NCI-H748 treated with DMSO at 0.1 percent for 48 hours (cell line): Measurements from ENCODE around the gene HOXA13.

ENCODE experiments used
- DNase-seq: peaks from one replicate; lab custom pipeline; 2025; lab: John Stamatoyannopoulos, UW

The HOXA13 gene

DNA sequence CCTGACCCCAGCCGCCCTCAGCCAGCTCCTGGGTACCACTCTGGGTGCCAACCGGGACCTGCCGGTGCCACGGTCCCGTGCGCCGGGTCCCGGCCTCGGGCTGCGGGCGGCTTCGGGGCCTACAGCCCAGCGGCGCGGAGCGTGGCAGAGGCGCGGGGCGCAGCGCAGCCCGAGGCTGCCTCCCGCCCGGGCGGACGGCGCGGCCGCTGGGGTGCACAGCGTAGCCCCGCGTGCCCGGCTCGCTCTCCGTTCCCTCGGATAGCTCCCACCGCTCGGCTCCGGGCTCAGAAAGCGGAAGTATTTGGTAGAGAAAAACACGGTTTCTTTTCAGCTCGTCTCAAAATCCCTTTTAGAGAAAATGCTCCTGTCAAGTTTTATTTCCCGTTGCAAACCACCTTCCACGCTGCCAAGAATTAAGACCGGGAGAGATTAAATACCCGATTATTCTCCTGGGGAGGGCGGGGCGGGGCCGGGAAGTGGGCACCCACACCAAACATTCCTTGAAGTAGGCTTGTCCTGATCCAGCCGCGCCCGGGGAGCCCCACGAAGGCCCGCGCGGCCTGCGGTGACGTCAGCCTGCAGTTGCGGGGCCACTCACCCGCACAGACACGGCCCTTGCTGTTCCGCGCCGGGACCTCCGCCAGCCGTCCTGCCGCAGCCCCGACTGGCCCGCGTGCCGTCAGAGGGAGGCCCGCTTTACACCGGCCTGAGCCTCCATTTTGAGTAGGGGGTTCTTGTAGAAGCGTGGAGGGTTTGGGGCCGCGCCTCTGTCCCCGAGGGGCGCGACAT is 7.2 kb downstream of the HOXA13 start:
- no peak for DNase-seq

DNA sequence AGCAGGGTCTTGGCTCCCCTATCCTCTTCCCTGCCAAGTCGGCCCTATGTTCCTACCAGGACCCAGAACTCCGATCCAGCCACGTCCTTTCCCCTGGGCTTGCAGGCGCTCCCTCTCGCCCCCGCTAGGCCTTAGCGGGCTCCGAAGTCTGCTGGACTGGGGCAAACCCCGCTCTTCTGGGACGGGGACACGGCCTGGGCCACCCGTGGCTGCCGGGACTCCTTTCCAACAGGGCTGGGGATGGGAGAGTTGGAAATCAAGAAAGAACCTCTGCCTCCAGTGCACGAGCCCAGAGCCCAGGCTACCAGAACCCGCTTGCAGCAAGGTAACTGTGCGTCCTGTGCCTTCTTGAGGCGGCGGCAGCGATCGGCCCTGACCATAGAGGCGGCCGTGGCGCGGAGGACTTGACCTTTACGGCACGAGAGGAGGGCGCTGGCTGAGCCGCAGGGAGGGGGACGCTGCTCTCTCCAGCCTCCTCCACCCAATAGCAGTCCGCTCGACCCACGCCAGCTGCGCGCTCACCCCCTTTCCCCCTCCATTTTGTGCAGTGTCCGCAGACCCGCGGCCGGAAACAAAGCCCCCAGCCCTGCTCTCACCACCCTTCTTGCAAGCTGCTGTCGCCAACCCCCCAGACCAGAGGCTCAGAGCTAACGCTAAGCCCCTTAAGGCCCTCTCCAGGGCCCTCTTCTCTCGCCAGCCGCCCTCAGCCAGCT is 7.9 kb downstream of the HOXA13 start:
- no peak for DNase-seq

DNA sequence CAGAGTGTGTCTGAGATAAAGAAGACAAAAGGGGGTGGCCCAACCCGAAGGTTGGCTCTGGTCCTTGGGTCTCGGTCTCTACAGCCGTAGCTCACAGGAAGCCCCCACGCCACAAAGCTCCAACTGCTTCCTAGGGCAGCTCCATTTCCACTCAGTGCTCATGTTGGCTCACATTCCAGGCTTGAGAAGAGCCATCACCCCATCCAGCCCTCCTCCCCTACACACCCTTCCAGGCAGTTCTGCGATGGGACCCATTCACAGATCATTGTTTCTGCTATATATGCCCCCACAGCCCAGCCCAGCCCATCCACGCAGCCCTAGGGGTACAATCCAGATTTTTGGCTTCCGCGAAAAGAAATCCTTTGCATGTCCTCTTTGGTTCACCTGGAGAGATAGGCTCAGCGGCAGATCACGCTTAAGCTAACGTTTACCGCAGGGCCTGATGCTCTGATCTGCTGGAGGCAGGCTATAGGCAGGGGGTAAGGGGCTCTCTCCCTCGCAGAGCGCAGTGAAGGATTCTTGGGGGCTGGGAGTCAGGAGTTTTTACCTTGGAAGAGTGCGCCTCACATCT is 8.6 kb downstream of the HOXA13 start:
- DNase-seq = no peak

DNA sequence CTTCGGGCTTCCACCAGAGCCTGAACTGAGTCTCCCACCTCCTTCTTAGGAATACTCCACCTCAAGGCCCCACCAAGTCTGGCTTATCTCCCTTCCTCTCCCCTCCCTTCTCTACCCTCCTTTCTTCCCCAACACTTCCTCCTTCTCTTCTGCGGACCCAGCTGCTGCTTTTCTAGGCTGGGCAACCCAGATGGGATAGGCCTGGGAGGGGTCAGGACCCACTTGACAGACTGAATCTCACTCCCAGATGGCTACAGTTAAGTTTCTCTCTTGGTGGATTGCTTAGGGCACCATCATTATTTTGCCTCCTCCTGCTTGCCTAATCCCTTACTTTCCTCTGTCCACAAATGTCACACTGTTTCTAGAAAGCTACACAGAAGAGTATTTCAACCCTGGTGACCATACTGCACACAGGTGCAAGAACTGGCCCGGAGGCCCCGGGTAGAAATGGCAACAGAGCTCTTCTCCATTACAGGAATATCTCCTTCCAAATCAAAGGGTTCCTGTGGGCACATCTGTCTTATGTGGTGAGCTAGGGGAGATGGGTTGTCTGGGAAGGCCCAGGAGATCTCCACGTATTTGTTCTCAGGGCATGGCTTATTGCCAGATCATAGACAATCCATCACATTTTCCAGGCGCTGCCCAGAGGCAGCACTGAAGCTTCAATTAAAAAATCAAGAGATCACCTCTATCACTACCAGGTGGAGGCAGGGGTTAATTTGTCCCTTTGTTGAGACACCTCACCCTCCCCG is 9.7 kb downstream of the HOXA13 start:
- DNase-seq = no peak

DNA sequence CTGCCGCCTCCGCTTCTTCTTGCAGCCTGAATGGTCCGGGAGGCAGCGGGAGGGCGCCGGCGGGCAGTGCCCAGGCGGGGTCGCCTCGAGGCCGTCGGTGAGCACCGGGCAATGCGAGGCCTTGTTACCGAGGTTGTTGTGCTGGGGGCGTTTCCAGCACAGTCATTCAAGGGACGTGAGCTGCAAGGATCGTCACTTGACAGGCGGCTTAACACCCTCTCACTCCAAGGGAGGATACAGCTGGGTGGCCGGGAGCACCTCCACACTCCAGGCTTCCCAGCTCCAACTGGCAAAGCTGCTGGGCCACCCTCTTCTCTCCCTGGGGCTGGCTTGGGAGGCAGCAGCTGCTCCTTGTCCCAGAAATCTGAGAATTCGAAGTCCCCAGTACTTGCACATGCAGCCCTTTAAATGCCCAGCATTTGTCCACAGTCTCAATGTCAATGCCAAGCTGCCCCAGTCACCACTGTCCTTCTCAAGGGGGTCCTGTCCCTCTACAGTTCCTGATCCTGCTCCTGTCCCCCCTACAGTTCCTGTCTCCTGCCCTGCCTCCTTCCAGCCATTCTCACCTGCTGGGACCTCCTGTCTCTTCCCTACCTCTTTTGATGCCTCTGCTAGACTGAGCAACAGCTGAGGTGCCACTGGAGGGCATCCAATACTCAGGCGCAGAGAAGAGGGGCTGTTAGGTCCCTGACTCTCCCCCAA is 10.4 kb downstream of the HOXA13 start:
- no peak for DNase-seq

DNA sequence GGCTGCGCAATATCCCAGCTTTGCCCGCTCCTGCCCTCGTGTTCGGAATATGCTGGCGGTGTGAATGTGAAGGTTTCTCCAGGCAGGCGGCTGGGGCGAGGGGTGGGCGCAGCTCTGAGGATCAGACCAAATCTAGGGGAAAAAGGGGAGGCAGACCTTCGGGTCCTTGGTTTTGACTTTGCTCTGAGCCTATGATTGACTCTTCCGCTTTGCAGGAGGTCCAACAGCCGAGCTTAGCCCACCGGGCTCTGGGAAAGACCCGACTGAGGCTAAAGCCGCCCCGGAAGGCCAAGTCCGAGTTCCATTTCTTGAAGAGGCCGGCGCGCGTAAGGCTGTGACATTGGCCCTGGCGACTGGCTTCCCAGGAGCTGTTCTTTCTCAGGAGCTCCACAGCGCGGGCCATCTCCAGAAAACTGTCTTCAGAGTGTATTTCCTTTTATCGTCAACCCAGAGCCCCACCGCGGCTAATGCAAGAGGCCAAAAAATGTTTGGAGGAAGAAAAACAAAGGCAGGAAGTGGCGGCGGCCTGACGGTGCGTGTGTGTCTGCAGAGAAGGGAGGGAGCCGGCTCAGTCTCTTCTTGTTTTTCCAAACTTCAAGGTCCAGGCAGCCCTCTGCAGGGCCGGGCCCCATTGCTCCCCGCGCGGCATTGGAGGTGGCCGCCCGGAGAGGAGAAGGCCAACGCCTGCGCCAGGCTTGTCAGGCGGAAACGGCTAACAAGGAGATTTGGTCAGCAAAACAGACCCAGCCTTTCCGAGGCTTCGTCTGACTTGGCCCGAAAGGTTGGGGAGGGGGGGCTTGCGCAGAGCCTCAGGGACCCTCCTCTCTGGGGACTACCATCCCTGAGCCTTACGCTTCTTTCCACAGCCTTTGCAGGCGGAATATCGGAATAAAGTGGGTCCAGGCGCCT is 11.3 kb downstream of the HOXA13 start:
- no peak for DNase-seq

DNA sequence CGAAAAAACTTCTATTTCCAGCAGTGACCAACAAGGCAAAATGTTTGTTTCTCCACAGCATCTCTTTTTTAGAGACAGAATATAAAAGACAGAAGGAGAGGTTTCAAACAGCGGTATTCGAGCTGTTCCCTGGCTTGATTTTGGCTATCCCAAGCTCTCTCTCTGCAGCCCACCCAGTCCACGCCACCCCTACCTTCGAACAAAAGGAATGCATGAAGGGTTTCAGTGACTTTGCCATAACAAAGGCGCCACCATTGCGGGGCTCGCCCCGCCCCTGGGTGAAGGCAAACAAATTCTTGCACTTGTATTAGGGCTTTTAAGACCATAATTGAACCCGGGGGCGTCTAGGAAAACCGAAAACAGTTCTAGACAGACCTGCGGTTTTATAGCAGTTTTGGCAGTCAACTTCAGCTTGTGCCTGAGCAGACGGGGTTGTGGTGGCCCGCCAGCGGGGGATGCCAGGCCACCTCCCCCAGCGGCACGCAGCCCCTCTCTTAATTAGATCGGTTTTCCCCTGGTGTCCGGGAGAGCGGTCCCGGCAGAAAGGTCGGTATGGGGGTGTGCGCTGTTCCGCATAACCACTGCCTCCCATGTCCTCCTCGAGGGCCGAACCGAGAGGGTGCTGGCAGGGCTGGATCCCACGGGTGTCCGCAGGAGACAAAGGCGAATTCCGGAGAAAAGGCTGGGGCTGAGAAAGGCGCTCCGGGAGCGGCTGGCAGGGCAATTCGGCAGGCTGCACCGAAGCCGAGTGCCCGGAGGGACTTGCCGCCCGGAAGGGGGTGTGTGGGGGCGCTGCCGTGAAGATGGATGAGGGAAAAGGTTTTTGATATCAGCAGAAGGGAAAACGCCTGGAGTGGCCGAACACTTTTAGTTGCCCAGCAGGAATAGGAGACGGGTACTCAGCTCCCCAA is 12.2 kb downstream of the HOXA13 start:
- no peak for DNase-seq

DNA sequence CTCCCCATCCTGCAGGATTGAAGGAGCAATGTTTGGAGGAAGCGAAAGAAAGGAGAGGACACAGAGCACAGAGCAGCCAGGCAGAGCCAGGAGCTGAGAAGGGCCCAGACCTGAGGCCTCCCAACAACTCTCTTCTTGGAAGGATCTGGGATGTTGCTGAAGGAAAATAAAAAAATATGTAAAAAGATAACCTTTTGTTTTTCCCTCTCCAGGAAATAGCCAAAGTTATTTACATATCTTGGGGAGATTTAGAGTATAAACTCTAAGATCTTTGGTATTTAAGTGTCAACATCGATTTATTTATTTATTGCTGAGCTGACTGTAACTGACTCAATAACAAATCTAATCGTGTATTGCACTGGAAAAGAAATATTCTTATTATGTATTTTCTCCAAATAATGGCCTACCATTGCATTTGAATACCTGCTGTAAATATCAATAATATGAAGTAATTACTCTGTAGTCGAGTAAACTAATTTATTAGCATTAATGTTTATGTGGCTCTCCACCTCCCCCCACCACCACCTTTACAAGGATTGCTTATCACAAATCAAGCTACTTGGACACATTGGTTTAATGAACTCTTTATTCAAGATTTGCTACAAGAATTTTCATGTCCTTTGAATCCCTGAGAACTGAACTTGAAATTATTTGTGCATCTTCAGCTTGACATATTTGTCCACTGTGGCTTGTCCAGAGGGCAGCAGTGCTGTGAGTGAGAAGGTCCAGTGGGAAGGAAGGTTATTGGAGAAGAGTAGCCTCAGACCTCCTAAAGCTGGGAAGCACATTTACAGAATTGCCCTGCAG is 13.0 kb downstream of the HOXA13 start:
- no peak for DNase-seq

DNA sequence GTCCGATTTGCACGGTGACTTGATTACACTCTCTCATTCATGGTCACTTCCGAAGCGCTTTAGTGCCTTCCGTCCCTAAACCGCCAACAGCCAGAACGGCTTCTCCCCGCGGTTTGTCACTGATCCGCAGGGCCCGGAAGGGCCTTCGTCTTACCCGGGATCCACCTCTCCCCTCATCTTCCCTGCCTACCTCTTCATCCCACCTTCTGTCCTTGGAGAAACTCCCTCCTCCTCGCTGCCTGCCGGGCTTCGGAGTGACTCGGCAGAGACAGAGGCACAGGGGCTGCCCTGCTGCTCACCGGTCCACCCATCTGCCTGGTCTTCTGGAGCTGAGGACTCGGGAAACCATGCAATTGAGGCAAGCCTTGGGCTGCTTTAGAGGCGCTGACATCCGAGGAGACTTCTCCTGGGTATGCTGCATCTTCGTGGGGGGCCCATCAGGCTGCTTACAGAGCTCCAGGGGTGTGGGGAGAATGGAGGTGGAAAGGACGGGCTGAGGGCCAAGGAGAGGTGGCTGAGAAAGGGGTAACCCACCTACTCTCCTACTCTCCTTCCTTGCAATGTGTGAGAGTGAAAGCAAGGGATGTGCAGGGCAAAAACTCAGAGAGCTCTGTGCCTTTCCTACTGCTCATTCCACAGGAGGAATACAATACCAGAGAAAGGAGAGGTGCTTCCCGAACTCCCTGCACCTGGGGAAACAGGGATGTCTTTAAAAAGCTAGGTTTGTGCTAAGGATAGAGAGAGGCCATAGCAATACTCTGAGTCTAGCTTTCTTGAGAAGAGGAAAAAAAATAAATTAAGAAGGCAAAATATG is 13.8 kb downstream of the HOXA13 start:
- DNase-seq = no peak

DNA sequence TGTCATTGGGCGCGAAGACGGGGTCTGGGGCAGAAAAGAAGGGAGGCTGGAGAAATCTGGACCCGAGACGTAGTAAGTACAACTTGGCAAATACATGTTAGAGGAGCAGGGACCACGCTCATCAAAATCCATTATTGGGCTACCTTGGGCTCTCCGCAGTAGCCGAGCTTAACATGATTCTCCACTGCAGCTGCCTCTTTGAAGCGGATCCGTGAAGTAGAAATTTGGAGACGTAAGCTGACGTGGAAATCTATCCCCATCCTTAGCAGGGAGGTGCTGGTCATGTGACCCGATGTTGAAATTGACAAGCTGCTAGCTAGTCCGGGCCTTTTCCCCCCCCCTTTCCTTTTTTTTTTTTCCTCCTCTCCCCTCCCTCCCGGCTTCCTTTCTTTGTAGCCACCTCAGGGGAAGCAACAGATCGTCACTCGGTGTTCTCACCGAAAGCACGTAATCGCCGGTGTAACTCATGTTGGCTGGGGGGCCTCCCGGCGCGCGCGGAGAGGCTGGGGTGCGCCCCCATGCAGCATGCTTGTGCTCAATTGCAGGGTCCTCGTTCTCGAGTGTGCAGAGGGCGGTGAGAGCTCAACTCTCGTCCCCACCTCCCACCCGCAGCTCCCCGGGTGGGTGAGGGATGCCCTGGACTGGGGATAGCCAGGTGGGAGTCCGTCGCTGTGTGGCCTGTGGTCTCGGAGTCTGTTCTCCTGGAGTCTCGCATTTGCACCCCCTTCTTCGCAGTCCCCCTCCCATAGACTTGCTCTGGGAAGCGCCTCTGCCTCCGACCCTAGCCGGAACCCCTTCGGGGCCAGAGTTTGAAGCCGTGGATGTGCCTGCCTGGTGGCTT is 14.7 kb downstream of the HOXA13 start, which contains the start of gene HOXA11:
HOXA11 (minus strand) TSS at position 220 of the 841 bp plus-strand sequence; CDS start at position 132, 88 bp downstream.
- no peak for DNase-seq

DNA sequence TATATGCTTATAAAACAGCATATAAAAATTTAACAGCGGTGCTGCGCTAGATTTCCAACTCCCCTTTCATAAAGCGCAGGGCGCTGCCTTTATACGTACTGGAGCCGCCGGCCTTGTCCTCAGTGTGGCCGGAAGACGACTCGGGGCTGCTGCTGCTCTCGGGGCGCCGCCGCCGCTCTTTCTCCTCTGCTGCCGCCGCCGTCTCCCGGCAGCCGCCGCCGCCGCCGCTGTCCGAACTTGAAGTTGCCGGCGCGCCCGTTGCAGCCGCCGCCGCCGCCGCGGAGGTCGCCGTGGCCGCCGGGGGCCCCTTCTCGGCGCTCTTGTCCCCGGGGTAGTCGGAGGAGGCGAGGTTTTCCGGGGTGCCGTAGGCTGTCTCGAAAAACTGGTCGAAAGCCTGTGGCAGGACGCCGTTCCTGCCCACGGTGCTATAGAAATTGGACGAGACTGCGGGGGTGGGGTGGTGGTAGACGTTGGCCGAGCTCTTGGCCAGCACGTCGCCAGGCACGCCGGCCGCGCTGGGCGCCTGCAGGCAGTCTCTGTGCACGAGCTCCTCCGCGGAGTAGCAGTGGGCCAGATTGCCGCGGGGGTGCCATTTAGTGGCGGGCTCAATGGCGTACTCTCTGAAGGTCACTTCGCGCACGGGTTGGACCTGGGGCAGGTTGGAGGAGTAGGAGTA is 15.4 kb downstream of the HOXA13 start:
- DNase-seq = no peak

DNA sequence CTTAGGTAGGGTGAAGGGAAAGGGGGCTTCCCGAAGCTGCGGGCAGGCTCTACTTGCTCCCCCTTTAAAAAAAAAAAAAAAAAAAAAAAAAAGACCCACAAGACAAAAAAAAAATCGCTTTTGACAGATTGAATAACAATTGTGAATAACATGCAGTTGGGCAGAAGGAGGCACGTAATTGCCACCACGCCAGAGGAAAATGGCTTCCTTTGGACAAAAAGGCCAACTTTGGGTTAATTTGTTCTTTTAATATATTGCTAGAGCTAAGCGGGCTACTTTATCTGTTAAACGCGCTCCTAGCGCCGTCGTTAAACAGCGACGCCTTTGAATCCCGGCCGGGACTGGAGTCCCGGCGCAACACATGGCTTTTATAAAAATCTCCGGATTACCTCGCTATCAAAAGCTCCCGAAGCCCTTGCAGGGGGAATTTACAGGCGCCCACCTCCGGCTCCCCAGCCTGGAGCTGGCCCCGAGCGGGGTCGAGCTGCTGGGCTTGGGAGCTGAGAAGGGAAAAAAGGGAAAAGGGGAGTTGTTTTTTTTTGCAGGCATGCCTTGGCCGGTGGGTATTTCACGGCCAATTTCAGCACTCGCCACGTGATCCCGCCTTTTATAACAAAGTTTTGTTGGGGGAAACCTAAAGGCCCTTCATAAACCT is 16.1 kb downstream of the HOXA13 start:
- no peak for DNase-seq

DNA sequence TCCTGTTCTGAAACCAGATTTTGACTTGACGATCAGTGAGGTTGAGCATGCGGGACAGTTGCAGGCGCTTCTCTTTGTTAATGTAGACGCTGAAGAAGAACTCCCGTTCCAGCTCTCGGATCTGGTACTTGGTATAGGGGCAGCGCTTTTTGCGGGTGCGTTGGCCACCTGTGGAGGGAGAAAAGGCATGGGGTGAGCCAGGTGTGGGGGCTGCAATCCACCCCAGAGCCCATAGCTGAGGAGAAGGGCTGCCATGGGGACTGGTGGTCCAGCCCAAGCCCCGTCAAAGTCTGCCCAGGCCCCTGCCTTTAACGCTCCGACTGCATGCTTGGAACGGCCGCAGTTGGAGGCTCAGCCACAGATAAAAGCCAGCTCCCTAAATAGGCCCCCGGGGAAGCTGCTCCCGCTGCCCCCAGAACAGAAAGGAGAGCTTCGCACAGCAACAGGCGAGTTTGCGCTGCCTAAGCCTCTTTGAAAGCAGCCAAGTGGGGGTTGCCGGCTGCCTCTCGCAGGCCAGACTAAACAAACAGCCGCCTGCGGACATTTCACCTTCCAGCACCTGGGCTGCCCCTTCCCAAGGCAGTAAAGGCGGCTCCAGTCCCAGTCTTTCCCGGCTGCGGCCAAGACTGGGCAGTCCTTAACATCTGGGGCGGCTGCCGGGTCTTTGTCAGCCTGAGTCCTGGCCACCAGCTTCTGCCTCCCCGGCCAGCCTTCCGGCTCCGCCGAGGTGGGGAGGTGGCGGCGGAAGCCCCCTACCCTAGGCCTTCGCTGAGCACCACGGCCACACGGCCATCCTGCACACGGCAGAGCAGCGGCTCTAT is 16.8 kb downstream of the HOXA13 start:
- DNase-seq = peak; percentile 27

DNA sequence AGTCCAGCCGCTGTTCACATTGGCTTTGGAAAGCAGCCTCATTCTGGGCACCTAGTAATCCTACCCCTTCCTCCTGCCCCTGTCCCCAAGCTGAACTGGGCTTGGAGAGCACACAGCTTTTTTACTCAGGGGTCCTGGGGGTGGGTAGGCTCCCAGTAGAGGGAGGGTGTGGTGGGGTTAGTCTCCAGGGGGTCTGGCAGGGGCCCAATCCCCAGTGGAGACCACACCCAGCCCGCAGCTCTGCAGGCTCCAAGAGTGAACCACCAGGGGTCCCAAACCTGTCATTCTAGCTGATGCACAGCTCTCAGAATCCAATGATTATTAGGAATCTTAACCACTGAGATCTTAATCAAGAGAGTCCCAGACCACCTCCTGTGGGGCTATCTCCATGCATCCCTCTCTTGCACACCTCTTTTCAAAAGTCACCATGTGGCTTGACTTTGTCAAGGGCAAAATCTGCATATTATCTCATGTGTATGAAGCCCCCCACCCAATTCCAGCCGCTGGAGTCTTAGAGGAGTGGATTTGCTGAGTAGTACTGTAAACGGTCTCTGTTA is 17.5 kb downstream of the HOXA13 start:
- no peak for DNase-seq
